ENCODE results near the gene HTR2B. TPM values are rescaled to one million over a fixed set of nuclear protein-coding genes. Genes with fewer than 3 reads are reported as not detected.

HTR2B gene
- total and polyA plus RNA-seq, 8 donors, result 0.31 to 1.1 (median 0.47) TPM

- no peak for DNase-seq
- intact Hi-C loops (cut with DNase I), result no loop called here
- no peak for TF ChIP-seq CTCF (IDR thresholded peaks at IDR 0.05)
- H3K4me3 ChIP-seq, result no peak overlapping the region
- peaks cover 0 to 13% of the 10 kb centered on the region in 2 donors for H3K4me1 ChIP-seq
- ATAC-seq, result no peak
- H3K27me3 ChIP-seq, result no peaks in the 10 kb centered on the region
- no peaks in the 10 kb centered on the region for H3K9me3 ChIP-seq
- H3K27ac ChIP-seq, result no peak overlapping the region
- H3K36me3 ChIP-seq, result no peaks in the 10 kb centered on the region
These were observed 3.7 kb upstream of the HTR2B start for GRCh38 chr2:231128541-231128940.

GRCh38 chr2:231127936-231128335, 3.1 kb upstream of the HTR2B start:
- DNase-seq, result no peak
- no peak overlapping the region for H3K4me3 ChIP-seq
- intact Hi-C loops (cut with DNase I), result no loop called here
- H3K27ac ChIP-seq, result no peak overlapping the region
- peaks cover 0 to 19% of the 10 kb centered on the region in 2 donors for H3K4me1 ChIP-seq
- no peaks in the 10 kb centered on the region for H3K27me3 ChIP-seq
- ATAC-seq, result no peak
- TF ChIP-seq CTCF (IDR thresholded peaks at IDR 0.05), result no peak
- H3K36me3 ChIP-seq, result no peaks in the 10 kb centered on the region
- H3K9me3 ChIP-seq, result no peaks in the 10 kb centered on the region

- H3K27ac ChIP-seq, result no peak overlapping the region
- no peak for DNase-seq
- intact Hi-C loops (cut with DNase I), result no loop called here
- H3K4me3 ChIP-seq, result no peak overlapping the region
- ATAC-seq, result no peak
- no peaks in the 10 kb centered on the region for H3K9me3 ChIP-seq
- H3K27me3 ChIP-seq, result no peaks in the 10 kb centered on the region
- peaks cover 0 to 20% of the 10 kb centered on the region in 2 donors for H3K4me1 ChIP-seq
- no peaks in the 10 kb centered on the region for H3K36me3 ChIP-seq
- no peak for TF ChIP-seq CTCF (IDR thresholded peaks at IDR 0.05)
These were observed 2.6 kb upstream of the HTR2B start for GRCh38 chr2:231127480-231127879.

GRCh38 chr2:231126123-231126522, 1.3 kb upstream of the HTR2B start:
- DNase-seq (peak in 1 of 4 donors; percentile 59), ATAC-seq (no peak)
- Histone ChIP-seq H3K27ac (no peak overlapping the region), H3K9me3 (no peaks in the 10 kb centered on the region), H3K36me3 (no peaks in the 10 kb centered on the region), H3K4me1 (peaks cover 0 to 20% of the 10 kb centered on the region in 2 donors), H3K4me3 (no peak overlapping the region), H3K27me3 (no peaks in the 10 kb centered on the region)
- TF ChIP-seq CTCF (IDR thresholded peaks at IDR 0.05), result no peak
- intact Hi-C loops (cut with DNase I), result no loop called here

- Histone ChIP-seq H3K4me1 (peaks cover 0 to 20% of the 10 kb centered on the region in 2 donors), H3K36me3 (no peaks in the 10 kb centered on the region), H3K9me3 (no peaks in the 10 kb centered on the region), H3K27me3 (no peaks in the 10 kb centered on the region), H3K27ac (peak overlapping the region in 1 of 2 donors; percentile 15), H3K4me3 (no peak overlapping the region)
- no peak for DNase-seq
- TF ChIP-seq CTCF (IDR thresholded peaks at IDR 0.05), result no peak
- peak; percentile 42 for ATAC-seq
- intact Hi-C loops (cut with DNase I), result no loop called here
These were observed 1.4 kb downstream of the HTR2B start for GRCh38 chr2:231123362-231123898.
